OCI-LY7 (cell line): Measurements from ENCODE around the gene REPIN1. TPM values are rescaled to one million over a fixed set of nuclear protein-coding genes. Genes with fewer than 3 reads are reported as not detected.

Experiments used
- BruUV-seq: library from RNA; stranded (reverse); fragments of 400-500 nt; replicated peaks from 2 replicates; lab custom pipeline; 2021; lab: Mats Ljungman, UMichigan
- CTCF ChIA-PET: fragments of 300-600 bp; sonication (Branson Sonifier 250); formaldehyde crosslinking; loops from one replicate; lab custom pipeline; 2022; ENCODE audit warnings: antibody characterized with exemption; ENCODE audit not compliant: unreplicated experiment; lab: Charles Lee
- POLR2A ChIA-PET: fragments of 300-600 bp; sonication (Branson Sonifier 250); formaldehyde crosslinking; loops from one replicate; lab custom pipeline; 2022; ENCODE audit warnings: antibody characterized with exemption; lab: Charles Lee
- DNase-seq: peaks from one replicate; pipeline ENCODE4 v3.0.0-alpha.2; 2015; ENCODE audit warnings: low spot score
- H2AFZ ChIP-seq: fragments of 200-600 bp; sonication (generic), shearing (Covaris generic); 2 replicates; pipeline ENCODE4 v1.6.1; 2014; ENCODE audit warnings: mild to moderate bottlenecking, antibody characterized with exemption, low read length, moderate library complexity
- H3K27ac ChIP-seq: fragments of 200-600 bp; sonication (generic); 2 replicates; pipeline ENCODE4 v1.5.1; 2014; ENCODE audit warnings: mixed run types, low read depth, mild to moderate bottlenecking, moderate library complexity, low read length, inconsistent platforms; ENCODE audit not compliant: poor library complexity, severe bottlenecking
- H3K36me3 ChIP-seq: fragments of 200-600 bp; sonication (generic); 2 replicates; pipeline ENCODE4 v1.6.1; 2014; ENCODE audit warnings: mild to moderate bottlenecking, antibody characterized with exemption, low read length, moderate library complexity, mixed read lengths; ENCODE audit not compliant: insufficient read depth
- H3K4me1 ChIP-seq: fragments of 200-600 bp; sonication (generic); 2 replicates; pipeline ENCODE4 v1.5.1; 2014; ENCODE audit warnings: mild to moderate bottlenecking, low read length; ENCODE audit not compliant: insufficient read depth, poor library complexity, severe bottlenecking
- H3K4me2 ChIP-seq: fragments of 200-600 bp; sonication (generic); 2 replicates; pipeline ENCODE4 v1.6.1; 2014; ENCODE audit warnings: mild to moderate bottlenecking, low read length
- H3K4me3 ChIP-seq: fragments of 200-600 bp; sonication (generic); 2 replicates; pipeline ENCODE4 v1.5.1; 2014; ENCODE audit warnings: mild to moderate bottlenecking, low read depth, low read length; ENCODE audit not compliant: poor library complexity, severe bottlenecking
- H3K79me2 ChIP-seq: fragments of 200-600 bp; sonication (generic); 2 replicates; pipeline ENCODE4 v1.6.1; 2016; ENCODE audit warnings: low read depth, mild to moderate bottlenecking, low read length, moderate library complexity, mixed read lengths; ENCODE audit not compliant: insufficient read depth
- H3K9me2 ChIP-seq: fragments of 200-600 bp; sonication (generic); 2 replicates; pipeline ENCODE4 v1.6.1; 2016; ENCODE audit warnings: mild to moderate bottlenecking, low read length, mixed read lengths; ENCODE audit not compliant: insufficient read depth
- H3K9me3 ChIP-seq: fragments of 200-600 bp; sonication (generic); 2 replicates; pipeline ENCODE4 v1.6.1; 2014; ENCODE audit warnings: mild to moderate bottlenecking, mixed run types, low read length, mixed read lengths
- H4K20me1 ChIP-seq: fragments of 200-600 bp; sonication (generic); 2 replicates; pipeline ENCODE4 v1.6.1; 2014; ENCODE audit warnings: mild to moderate bottlenecking, antibody characterized with exemption, low read length, moderate library complexity, mixed read lengths; ENCODE audit not compliant: insufficient read depth
- CTCF ChIP-seq: fragments of 200-600 bp; sonication (generic); conservative IDR thresholded peaks from 2 replicates; pipeline ENCODE4 v1.5.1; 2014; ENCODE audit warnings: mild to moderate bottlenecking, antibody characterized with exemption, low read length, moderate library complexity, mixed read lengths
- EZH2phosphoT487 ChIP-seq: fragments of 200-600 bp; sonication (generic); IDR thresholded peaks from 2 replicates; pipeline ENCODE4 v1.6.1; 2018; ENCODE audit warnings: low read depth, borderline replicate concordance, mild to moderate bottlenecking, mixed run types, antibody characterized with exemption, low read length, moderate library complexity, mixed read lengths
- intact Hi-C: fragments of 100-400 bp; cut with micrococcal nuclease; formaldehyde crosslinking; loops from one replicate; pipeline ENCODE4 v1.10.0; 2022; ENCODE audit not compliant: unreplicated experiment
- total RNA-seq, 2 experiments: library from RNA; depleted of rRNA in 1 of 2; stranded (reverse); fragments of >200 nt in 1 of 2; shearing (Covaris generic) in 1 of 2; gene quantifications; 2 replicates each; pipeline ENCODE4 v1.2.3, GENCODE V29; 2014 to 2022

Gene REPIN1
- total RNA-seq, 2 experiments from 2014 or later, result 19.0 to 46.2 TPM

GRCh38 chr7:150365673-150366398, 2.8 kb upstream of the REPIN1 start:
- Histone ChIP-seq H3K9me3 (no peaks in the 10 kb centered on the region), H3K4me1 (peaks cover 64% of the 10 kb centered on the region), H3K27ac (peak overlapping the region; percentile 6), H3K79me2 (no peaks in the 10 kb centered on the region), H3K9me2 (no peaks in the 10 kb centered on the region), H3K4me3 (no peak overlapping the region), H2AFZ (peak overlapping the region; percentile 77), H4K20me1 (no peaks in the 10 kb centered on the region), H3K4me2 (peak overlapping the region; percentile 6; the same call in 1 of the 2 replicates), H3K36me3 (no peaks in the 10 kb centered on the region)
- TF ChIP-seq EZH2phosphoT487, result no peak
- TF ChIP-seq CTCF, result no peak
- DNase-seq, result no peak
- POLR2A ChIA-PET, result interaction anchor here (1.0 to 2.3 kb wide), 4 partner anchors 9 to 61 kb away, joined by 3 to 11 read pairs (median 6); no protein-coding TSS in a partner anchor
- CTCF ChIA-PET, result interaction anchor here (0.6 kb wide), 1 partner anchor 11 kb away, joined by 3 read pairs; no protein-coding TSS in a partner anchor
- no TSS peak for BruUV-seq
- intact Hi-C loops, result loop anchor here (5.0 to 10.0 kb wide), 2 partner anchors 529 to 1654 kb away; no protein-coding TSS in a partner anchor

DNA sequence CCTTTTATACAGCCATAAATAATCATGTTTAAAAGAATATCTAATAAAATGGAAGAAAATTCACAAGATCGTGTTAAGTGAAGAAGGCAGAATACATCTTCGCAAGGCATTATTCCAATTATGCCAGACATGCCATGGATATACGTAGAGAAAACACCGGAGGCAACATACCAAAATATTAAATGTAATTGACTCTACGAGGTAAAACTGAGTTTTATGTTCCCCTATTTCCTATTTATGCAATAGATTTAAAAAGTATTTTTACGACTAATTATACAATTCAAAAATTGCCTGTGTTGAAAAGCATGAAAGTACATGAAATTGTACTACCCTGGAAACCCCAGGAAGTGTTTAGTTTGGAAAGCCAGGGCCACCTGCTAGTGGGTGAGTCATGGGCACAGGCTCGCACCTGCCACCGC, 936 bp upstream of the REPIN1 start:
- no peak for DNase-seq
- Histone ChIP-seq H3K4me2 (peak overlapping the region; percentile 99), H4K20me1 (no peaks in the 10 kb centered on the region), H3K79me2 (no peaks in the 10 kb centered on the region), H3K27ac (peak overlapping the region; percentile 39), H3K9me2 (no peaks in the 10 kb centered on the region), H3K4me3 (peak overlapping the region; percentile 87), H3K9me3 (no peaks in the 10 kb centered on the region), H2AFZ (peak overlapping the region; percentile 79), H3K4me1 (peaks cover 64% of the 10 kb centered on the region), H3K36me3 (no peaks in the 10 kb centered on the region)
- CTCF ChIA-PET, result no interaction called here
- intact Hi-C loops, result loop anchor here (2.0 to 10.0 kb wide), 3 partner anchors 39 to 1655 kb away; no protein-coding TSS in a partner anchor
- TF ChIP-seq EZH2phosphoT487 (no peak), CTCF (no peak)
- BruUV-seq, result no TSS peak
- POLR2A ChIA-PET, result interaction anchor here (0.8 to 3.2 kb wide), 5 partner anchors 10 to 975 kb away, joined by 3 to 20 read pairs (median 11); a partner anchor contains a TSS
